GM12872 (cell line): ENCODE data around the gene FAM193B.

Experiments used
- TF ChIP-seq, protein P1 (sequence below): IDR thresholded peaks from 3 replicates; pipeline ENCODE4 v1.5.1; 2011; ENCODE audit warnings: low read depth, mild to moderate bottlenecking, low read length, moderate library complexity; ENCODE audit not compliant: insufficient read depth

FAM193B gene

GRCh38 chr5:177491429-177491945 lies 62.9 kb downstream of the FAM193B start:
- TF ChIP-seq, protein P1, sequence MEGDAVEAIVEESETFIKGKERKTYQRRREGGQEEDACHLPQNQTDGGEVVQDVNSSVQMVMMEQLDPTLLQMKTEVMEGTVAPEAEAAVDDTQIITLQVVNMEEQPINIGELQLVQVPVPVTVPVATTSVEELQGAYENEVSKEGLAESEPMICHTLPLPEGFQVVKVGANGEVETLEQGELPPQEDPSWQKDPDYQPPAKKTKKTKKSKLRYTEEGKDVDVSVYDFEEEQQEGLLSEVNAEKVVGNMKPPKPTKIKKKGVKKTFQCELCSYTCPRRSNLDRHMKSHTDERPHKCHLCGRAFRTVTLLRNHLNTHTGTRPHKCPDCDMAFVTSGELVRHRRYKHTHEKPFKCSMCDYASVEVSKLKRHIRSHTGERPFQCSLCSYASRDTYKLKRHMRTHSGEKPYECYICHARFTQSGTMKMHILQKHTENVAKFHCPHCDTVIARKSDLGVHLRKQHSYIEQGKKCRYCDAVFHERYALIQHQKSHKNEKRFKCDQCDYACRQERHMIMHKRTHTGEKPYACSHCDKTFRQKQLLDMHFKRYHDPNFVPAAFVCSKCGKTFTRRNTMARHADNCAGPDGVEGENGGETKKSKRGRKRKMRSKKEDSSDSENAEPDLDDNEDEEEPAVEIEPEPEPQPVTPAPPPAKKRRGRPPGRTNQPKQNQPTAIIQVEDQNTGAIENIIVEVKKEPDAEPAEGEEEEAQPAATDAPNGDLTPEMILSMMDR: peak; percentile 60

GRCh38 chr5:177490992-177491391 lies 63.4 kb downstream of the FAM193B start:
- TF ChIP-seq, protein P1: no peak

DNA sequence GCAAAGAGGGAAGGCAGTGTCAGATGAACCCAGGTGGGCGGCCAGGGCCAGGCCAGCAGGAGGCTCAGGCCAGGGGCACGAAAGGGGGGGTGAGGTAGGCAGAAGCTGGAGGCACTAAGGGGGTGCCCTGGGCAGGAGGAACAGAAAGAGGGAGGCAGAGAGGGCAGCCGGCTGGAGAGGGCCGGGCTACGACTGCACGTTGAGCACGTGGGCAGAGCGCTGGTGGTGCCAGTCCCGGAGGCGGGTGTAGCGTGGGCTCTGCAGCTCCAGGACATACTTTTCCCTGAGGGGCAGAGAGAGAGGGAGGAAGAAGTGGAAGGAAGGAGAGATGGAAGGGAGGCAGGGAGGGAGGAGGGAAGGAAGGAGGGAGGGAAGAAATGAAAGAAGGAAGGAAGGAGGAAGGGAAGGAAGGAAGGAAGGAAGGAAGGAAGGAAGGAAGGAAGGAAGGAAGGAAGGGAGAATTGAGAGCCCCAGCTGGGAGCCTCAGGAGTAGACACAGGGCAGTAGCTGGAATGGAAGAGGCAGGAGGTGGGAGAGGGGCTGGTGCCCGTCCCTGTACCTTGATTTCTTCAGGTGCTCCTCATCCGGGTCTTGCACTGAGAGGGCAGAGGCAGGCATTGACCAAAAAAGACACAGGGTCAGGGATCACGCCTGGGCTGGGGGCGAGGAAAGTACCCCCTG lies 63.9 kb downstream of the FAM193B start:
- TF ChIP-seq, protein P1: no peak

DNA sequence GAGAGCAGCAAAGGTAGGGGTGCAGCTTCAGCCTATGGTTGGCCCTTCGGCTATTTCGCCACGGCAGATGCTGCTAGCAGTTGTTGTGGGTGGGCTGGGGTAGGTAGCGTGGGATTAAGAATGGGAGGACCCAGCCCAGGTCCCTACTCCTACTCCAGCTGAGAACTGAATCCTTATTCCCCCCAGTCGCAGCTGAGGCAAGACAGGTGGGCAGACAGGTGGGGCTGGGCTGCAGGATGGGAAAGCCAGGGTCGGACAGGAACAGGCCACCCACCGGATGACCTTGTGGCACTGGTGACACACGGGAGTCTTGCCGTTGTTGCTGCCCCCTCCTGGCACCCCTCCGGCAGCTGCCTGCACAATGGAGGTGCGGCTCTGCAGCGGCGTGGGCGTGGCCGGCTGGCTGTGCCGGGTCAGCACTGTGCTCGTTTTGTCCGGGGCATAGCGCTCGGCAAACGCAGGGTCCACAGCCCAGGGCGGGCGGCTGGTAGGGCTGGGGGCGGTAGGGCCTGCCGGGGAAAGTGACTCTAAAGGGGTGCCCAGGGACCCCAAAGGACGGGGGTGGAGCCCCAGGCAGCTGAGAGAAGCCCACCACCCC lies 65.1 kb downstream of the FAM193B start:
- TF ChIP-seq, protein P1: no peak

DNA sequence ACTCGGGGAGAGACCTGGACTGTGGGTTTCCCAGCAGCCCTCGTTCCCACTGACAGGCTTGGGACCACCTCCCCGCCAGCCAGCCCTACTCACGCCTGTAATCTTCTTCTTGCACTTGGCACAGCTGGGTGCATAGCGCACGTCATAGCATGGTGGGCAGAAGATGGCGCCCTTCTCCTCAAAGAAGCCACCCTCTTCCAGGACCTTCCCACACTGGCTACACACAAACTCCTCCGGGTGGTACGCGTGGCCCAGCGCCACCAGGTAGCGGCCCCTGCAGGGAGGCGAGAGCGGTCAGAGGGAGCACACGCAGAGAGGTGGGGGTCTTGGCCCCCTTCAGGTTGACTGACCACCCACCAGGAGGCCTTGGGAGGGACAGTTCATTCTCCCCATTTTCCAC lies 66.4 kb downstream of the FAM193B start:
- TF ChIP-seq, protein P1: 0 out of 3 replicates have a peak, but pooled peaks have one; percentile 14

DNA sequence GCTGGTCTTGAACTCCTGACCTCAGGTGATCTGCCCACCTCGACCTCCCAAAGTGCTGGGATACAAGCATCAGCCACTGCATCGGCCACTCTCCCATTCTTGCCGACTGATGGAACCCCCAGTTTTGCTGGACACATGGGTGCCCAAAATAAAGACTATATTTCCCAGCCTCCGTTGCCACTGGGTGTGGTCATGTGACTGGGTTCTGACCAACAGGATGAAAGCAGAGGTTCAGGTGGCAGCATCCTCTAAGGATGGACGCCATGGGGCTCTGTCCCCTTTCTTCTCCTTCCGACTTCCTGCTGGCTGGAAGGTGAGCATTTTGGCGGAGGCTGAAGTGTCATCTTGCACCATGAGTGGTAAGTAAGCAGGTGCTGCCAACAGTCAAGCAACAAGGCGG lies 67.2 kb downstream of the FAM193B start:
- TF ChIP-seq, protein P1: no peak

DNA sequence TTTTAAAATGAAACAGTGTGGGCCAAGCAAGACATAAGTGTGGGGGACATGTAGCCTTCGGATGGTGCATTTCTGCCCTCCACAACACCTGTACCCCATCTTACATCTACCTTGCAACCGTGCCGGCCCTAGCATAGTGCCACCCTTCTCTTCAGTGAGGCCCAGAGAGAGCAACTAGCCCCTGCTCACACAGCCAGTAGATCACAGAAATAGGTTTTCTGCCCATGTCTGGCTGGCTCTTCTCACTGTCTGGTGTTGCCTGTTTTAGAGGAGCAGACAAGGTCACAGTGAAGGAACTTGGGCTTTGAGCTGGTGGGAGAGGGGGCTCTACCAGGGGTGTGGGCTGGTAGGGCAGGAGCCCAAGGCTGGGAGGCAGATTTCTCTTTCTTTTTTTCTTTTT lies 68.1 kb downstream of the FAM193B start:
- TF ChIP-seq, protein P1: no peak
